Ascending aorta (tissue), 2 donors: ENCODE data around the gene CHCHD5. TPM values are rescaled to one million over a fixed set of nuclear protein-coding genes. Genes with fewer than 3 reads are reported as not detected.

Experiments used
- DNase-seq, 2 donors: peaks; one replicate each; pipeline ENCODE4 v3.0.0-alpha.2; 2019; ENCODE audit warnings: low spot score in 2 of 2
- H3K27ac ChIP-seq, 2 donors: fragments of 200-600 bp; sonication (generic); one replicate each; pipeline ENCODE4 v1.5.1; 2016 to 2017; ENCODE audit warnings: mild to moderate bottlenecking in 1 of 2
- H3K27me3 ChIP-seq: fragments of 200-600 bp; sonication (generic); one replicate; pipeline ENCODE4 v1.5.1; 2017
- H3K36me3 ChIP-seq, 2 donors: fragments of 200-600 bp; sonication (generic); one replicate each; pipeline ENCODE4 v1.5.1; 2016
- H3K4me1 ChIP-seq, 2 donors: fragments of 200-600 bp; sonication (generic); one replicate each; pipeline ENCODE4 v1.5.1; 2016 to 2017; ENCODE audit warnings: mild to moderate bottlenecking in 1 of 2
- H3K4me3 ChIP-seq, 2 donors: fragments of 200-600 bp; sonication (generic); one replicate each; pipeline ENCODE4 v1.5.1; 2016 to 2017; ENCODE audit warnings: mild to moderate bottlenecking in 1 of 2
- H3K9me3 ChIP-seq, 2 donors: fragments of 200-600 bp; sonication (generic); one replicate each; pipeline ENCODE4 v1.5.1; 2016
- intact Hi-C: fragments of 100-400 bp; cut with DNase I; formaldehyde crosslinking; loops from one replicate; pipeline ENCODE4 v1.15.1; 2023
- total RNA-seq: library from RNA; depleted of rRNA; stranded (reverse); fragments of >200 nt; gene quantifications from one replicate; pipeline ENCODE4 v1.1.0, GENCODE V29; 2016
- TF ChIP-seq, protein P1 (sequence below), 3 experiments: fragments of 200-600 bp in 2 of 3; fragments of 450-650 bp in 1 of 3; sonication (generic) in 2 of 3; IDR thresholded peaks; one replicate each; pipeline ENCODE4 v1.5.1; 2016 to 2019; ENCODE audit warnings: antibody characterized with exemption in 3 of 3, mild to moderate bottlenecking in 1 of 3, moderate library complexity in 1 of 3

The CHCHD5 gene
- total RNA-seq, 1 donor from 2014 or later, result 26.5 TPM

DNA sequence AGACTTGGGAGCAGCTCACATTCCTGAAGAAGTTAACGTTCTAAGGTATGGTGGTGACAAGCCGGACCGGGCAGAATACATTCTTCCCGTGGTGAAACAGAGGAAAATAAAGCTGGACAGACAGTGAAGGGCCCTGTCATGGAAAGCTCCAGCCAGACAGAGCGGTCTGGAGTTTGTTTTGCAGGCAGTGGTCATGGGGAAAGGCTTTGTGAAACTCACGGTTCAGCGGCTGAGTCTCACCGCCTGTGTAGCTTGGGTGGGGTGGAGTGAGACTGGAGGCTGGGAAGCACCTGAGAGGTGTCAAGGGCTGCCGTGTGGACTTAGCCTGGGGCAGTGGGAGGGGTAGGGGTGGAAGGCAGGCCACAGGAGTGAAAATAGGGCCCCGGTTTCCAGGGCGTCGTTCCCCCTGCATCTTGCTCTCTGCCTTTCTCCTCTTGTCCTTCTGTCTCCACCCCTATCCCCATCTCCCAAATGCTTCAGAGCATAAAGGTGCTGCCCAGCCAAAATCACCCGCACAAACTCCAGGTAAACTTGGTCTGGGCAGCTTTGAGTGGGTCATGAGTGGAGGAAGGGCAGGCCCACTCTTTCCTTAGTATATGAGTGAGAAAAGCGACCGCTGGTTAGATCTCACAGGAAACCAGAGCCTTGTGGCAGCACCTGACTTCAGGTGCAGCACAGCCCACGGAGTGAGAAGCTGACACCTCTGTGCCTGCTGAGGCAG, 49.9 kb downstream of the CHCHD5 start:
- Histone ChIP-seq H3K36me3 (no peaks in the 10 kb centered on the region), H3K27me3 (no peaks in the 10 kb centered on the region), H3K4me3 (no peak overlapping the region), H3K27ac (no peak overlapping the region), H3K9me3 (no peaks in the 10 kb centered on the region), H3K4me1 (no peaks in the 10 kb centered on the region)
- TF ChIP-seq, protein P1, sequence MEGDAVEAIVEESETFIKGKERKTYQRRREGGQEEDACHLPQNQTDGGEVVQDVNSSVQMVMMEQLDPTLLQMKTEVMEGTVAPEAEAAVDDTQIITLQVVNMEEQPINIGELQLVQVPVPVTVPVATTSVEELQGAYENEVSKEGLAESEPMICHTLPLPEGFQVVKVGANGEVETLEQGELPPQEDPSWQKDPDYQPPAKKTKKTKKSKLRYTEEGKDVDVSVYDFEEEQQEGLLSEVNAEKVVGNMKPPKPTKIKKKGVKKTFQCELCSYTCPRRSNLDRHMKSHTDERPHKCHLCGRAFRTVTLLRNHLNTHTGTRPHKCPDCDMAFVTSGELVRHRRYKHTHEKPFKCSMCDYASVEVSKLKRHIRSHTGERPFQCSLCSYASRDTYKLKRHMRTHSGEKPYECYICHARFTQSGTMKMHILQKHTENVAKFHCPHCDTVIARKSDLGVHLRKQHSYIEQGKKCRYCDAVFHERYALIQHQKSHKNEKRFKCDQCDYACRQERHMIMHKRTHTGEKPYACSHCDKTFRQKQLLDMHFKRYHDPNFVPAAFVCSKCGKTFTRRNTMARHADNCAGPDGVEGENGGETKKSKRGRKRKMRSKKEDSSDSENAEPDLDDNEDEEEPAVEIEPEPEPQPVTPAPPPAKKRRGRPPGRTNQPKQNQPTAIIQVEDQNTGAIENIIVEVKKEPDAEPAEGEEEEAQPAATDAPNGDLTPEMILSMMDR (IDR thresholded peaks at IDR 0.05), result no peak
- DNase-seq, result no peak
- intact Hi-C loops, result no loop called here

DNA sequence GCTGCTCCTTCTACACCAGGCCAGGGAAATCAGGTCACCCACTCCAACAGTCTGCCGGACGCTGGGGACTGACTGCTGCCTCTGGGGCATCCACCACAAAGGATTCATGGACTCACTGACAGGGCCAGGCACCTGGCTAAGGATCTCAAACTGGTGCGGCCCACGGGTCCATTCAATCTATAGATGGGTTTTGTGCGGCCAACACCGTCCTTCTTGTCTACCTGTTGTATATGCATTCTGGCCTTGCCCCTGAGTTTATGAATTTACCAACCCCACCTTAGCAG, 50.4 kb downstream of the CHCHD5 start:
- Histone ChIP-seq H3K27ac (no peak overlapping the region), H3K9me3 (no peaks in the 10 kb centered on the region), H3K36me3 (no peaks in the 10 kb centered on the region), H3K4me3 (no peak overlapping the region), H3K4me1 (no peaks in the 10 kb centered on the region), H3K27me3 (no peaks in the 10 kb centered on the region)
- no peak for DNase-seq
- TF ChIP-seq, protein P1 (IDR thresholded peaks at IDR 0.05), result no peak
- intact Hi-C loops, result no loop called here

DNA sequence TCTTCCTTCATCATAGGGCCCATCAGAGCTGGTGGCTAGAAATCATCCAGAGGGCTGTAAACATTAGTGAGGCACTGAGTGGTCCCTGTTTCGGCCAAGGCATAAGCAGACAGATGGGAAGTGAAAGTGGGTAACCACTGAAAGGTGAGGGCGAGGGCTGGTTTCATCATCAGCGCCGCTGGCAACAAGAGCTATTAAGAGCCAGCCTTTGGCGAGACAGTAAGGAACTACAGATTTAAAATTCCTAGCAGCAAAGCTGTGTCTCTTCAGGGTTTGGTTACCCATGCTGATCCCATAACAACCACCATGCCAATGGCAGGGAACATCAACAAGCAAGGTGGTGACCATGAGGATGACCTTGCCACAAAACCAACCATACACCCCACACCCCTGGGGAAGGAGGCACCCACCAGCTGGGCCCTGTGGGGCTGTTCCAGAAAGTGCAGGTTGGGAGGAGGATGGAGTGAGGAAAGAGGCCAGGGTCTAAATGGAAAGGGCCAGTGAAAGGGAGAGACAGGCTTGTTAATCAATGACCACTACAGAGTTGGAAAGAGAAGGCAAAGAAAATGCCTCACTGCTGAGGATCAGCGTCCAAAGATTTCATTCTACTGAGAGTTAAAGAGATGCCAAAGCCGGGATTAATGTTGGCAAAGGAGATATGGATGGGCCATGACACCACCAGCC, 52.3 kb downstream of the CHCHD5 start:
- Histone ChIP-seq H3K9me3 (no peaks in the 10 kb centered on the region), H3K27ac (no peak overlapping the region), H3K4me1 (no peaks in the 10 kb centered on the region), H3K27me3 (no peaks in the 10 kb centered on the region), H3K36me3 (no peaks in the 10 kb centered on the region), H3K4me3 (no peak overlapping the region)
- TF ChIP-seq, protein P1 (IDR thresholded peaks at IDR 0.05), result no peak
- intact Hi-C loops, result no loop called here
- peak in 1 of 2 donors; percentile 34 for DNase-seq

DNA sequence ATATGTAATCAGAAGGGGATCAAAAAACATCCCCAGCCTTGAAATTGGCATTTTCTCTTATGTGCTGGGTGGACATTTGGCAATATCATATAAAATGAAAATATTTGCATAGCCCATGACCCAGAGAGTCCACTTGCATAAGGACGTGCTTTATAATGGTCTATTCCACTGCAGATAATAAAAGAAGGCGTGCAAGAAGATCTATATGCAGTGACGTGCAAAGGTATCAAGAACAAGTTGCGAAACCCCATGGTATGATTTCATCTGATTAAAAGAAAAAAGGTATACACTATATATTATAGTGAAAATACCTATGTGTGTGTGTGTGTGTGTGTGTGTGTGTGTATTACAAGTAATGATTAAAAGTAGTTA, 52.9 kb downstream of the CHCHD5 start:
- DNase-seq, result no peak
- TF ChIP-seq, protein P1 (IDR thresholded peaks at IDR 0.05), result no peak
- Histone ChIP-seq H3K27ac (no peak overlapping the region), H3K4me3 (no peak overlapping the region), H3K36me3 (no peaks in the 10 kb centered on the region), H3K27me3 (no peaks in the 10 kb centered on the region), H3K4me1 (no peaks in the 10 kb centered on the region), H3K9me3 (no peaks in the 10 kb centered on the region)
- intact Hi-C loops, result no loop called here

Other genes with a start within 250 kb of the CHCHD5 start
- 8.2 TPM for gene RGPD8, start 151.0 kb upstream of the CHCHD5 start, total RNA-seq
- gene TTL, start 102.5 kb upstream of the CHCHD5 start, total RNA-seq, result 3.2 TPM
- gene POLR1B, start 42.1 kb upstream of the CHCHD5 start, total RNA-seq, result 3.6 TPM
- gene SLC20A1, start 61.3 kb downstream of the CHCHD5 start, total RNA-seq, result 18.4 TPM
- not detected for gene NT5DC4, start 136.4 kb downstream of the CHCHD5 start, total RNA-seq
- gene CKAP2L, start 180.0 kb downstream of the CHCHD5 start, total RNA-seq, result not detected
- not detected for gene IL1A, start 199.9 kb downstream of the CHCHD5 start, total RNA-seq